Stomach smooth muscle (tissue), 2 donors: ENCODE measurements around the gene NTNG2.

Source experiments
- H3K27ac ChIP-seq: one replicate; pipeline ENCODE4 v1.7.0; 2013; ENCODE audit warnings: mild to moderate bottlenecking, low read length, inconsistent platforms
- H3K27me3 ChIP-seq, 2 donors: one replicate each; pipeline ENCODE4 v1.7.0; 2013; ENCODE audit warnings: low read length in 2 of 2; ENCODE audit not compliant: insufficient read depth in 2 of 2, control insufficient read depth in 1 of 2
- H3K36me3 ChIP-seq, 2 donors: one replicate each; pipeline ENCODE4 v1.7.0; 2013; ENCODE audit warnings: low read length in 2 of 2; ENCODE audit not compliant: control insufficient read depth in 2 of 2, insufficient read depth in 2 of 2
- H3K4me1 ChIP-seq: one replicate; pipeline ENCODE4 v1.7.0; 2013; ENCODE audit warnings: low read length; ENCODE audit not compliant: control insufficient read depth, insufficient read depth
- H3K4me3 ChIP-seq, 2 donors: one replicate each; pipeline ENCODE4 v1.7.0; 2013; ENCODE audit warnings: low read length in 2 of 2
- H3K9ac ChIP-seq, 2 donors: one replicate each; pipeline ENCODE4 v1.7.0; 2013; ENCODE audit warnings: low read length in 2 of 2, mild to moderate bottlenecking in 1 of 2
- H3K9me3 ChIP-seq, 2 donors: one replicate each; pipeline ENCODE4 v1.7.0; 2013; ENCODE audit warnings: low read length in 2 of 2; ENCODE audit not compliant: control insufficient read depth in 2 of 2
- donor health status: healthy.
- donor health status: Pancreatic carcinoma.

Gene NTNG2

GRCh38 chr9:132287256-132287760 lies 125.5 kb downstream of the NTNG2 start:
- no peaks in the 10 kb centered on the region for H3K27me3 ChIP-seq
- no peak overlapping the region for H3K9ac ChIP-seq
- no peak overlapping the region for H3K27ac ChIP-seq
- no peaks in the 10 kb centered on the region for H3K4me1 ChIP-seq
- H3K36me3 ChIP-seq: peaks cover 35 to 37% of the 10 kb centered on the region in 2 donors
- no peaks in the 10 kb centered on the region for H3K9me3 ChIP-seq
- no peak overlapping the region for H3K4me3 ChIP-seq

GRCh38 chr9:132288361-132288760 lies 126.5 kb downstream of the NTNG2 start:
- Histone ChIP-seq H3K9me3 (no peaks in the 10 kb centered on the region), H3K9ac (no peak overlapping the region), H3K4me1 (no peaks in the 10 kb centered on the region), H3K36me3 (peaks cover 26 to 28% of the 10 kb centered on the region in 2 donors), H3K27me3 (no peaks in the 10 kb centered on the region), H3K4me3 (no peak overlapping the region), H3K27ac (no peak overlapping the region)

- H3K36me3 ChIP-seq: peaks cover 20 to 26% of the 10 kb centered on the region in 2 donors
- peak overlapping the region in 1 of 2 donors; percentile 13 for H3K9ac ChIP-seq
- no peaks in the 10 kb centered on the region for H3K4me1 ChIP-seq
- H3K27me3 ChIP-seq: no peaks in the 10 kb centered on the region
- no peak overlapping the region for H3K27ac ChIP-seq
- H3K4me3 ChIP-seq: no peak overlapping the region
- H3K9me3 ChIP-seq: no peaks in the 10 kb centered on the region
Observed at GRCh38 chr9:132288966-132289365, 127.1 kb downstream of the NTNG2 start.

GRCh38 chr9:132293145-132293721 lies 131.4 kb downstream of the NTNG2 start:
- no peak overlapping the region for H3K27ac ChIP-seq
- H3K4me3 ChIP-seq: no peak overlapping the region
- no peaks in the 10 kb centered on the region for H3K27me3 ChIP-seq
- H3K36me3 ChIP-seq: peaks cover 32 to 37% of the 10 kb centered on the region in 2 donors
- no peak overlapping the region for H3K9ac ChIP-seq
- no peaks in the 10 kb centered on the region for H3K9me3 ChIP-seq
- no peaks in the 10 kb centered on the region for H3K4me1 ChIP-seq
